Activated CD4-positive, alpha-beta T cell treated with anti-CD3 and anti-CD28 coated beads, Interleukin-10, Interleukin-2, amounts not matched to agents 100 ng/mL and 50 ng/mL, durations not matched to agents 16 hours and 8 hours (primary cell): Measurements from ENCODE around the gene MEF2A.
"Not testable (repeated sequence)": the region's sequence is repeated elsewhere in the genome, so short reads cannot be mapped to it uniquely, and the experiment has no call there.

Experiments used
- DNase-seq: peaks from one replicate; pipeline ENCODE4 v3.0.0-alpha.2; 2020

Gene MEF2A

DNA sequence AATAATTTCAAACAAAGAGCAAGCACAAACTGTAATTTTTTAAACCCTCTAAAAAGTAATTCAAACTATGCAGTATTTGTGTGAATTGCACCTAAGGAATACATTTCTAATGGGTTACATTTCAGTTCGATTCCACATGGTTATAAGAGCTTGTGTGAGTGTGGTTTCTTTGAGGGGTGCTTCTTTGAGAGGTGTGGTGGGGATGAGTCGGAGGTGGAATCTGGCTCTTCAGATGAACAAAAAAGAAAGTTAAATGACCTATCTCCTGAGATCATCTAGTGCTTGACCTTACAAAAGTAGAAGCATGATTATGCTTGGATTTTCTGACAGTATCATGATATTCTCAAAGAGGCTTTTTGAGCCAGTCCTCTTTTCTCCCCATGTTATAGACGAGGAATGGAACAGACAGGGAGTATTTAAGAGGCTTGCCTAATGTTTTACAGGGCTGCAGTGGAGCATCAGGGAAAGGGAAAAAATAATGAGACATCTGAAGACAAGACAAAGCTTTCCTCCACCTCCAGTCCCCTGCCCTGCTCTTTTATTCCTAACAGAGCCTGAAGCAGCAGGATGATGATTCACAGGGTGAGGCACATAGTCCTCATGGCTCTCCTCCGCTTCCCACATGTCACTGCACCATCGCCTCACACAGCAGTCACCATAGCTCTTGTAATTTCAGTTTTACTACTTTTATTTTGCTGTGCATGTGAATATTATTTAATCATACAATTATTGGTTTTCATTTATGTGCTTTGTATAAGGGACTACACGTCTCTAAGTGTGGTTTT is 85.4 kb downstream of the MEF2A start:
- peak; percentile 10 for DNase-seq

DNA sequence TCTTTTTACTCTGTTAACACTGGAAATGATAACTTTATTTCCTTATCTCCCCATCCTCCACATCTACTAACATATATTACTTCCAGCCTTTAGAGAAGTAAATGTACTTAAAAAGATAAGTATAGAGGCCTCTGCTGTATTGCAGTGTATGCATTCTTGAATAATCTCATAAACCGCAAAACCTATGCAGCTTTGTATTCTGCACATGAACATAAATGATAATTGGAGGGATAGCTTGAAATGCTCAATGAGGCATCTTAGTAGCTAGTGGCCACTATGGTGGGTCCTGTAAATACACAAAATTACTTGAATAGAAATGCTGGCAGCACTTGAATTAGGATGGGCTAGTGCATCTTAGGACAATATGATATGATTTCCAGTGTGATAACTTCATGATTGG is 90.4 kb downstream of the MEF2A start:
- DNase-seq = no peak

GRCh38 chr15:99657996-99658395 is 92.2 kb downstream of the MEF2A start:
- DNase-seq = no peak

- DNase-seq = no peak
Observed at GRCh38 chr15:99662903-99663302, 97.1 kb downstream of the MEF2A start.

- DNase-seq = not testable (repeated sequence)
Observed at GRCh38 chr15:99666073-99666472, 100.3 kb downstream of the MEF2A start.

DNA sequence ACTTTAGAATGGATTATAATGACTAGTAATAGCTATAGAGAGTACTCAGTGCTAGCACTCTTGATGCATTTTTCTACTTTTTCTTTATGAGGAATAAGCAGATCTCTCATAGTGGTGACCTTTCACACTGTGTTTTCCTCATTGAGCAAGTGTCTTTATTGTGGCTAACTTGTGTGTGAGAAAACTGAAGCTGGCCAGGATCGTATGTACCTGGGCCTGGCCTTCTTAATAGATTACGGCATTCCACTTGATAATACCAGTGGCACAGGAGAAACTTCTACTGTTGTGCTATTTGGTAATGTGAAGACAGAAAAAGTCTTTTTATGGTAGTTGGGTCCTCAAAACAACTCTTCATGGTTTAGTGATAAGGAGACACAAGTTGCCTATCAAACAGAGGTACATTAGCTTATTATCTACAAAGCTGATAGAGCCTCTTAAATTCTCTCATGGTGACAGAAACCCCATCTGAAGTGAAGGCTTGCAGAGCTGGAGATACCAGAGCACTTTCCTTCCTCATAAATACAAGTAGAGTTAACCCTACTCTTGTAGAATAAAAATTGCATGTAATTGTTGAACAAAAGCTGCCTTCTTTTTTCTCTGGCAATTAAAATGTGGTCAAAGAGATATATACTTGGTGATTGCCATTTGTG is 102.9 kb downstream of the MEF2A start:
- no peak for DNase-seq

GRCh38 chr15:99669250-99669649 is 103.5 kb downstream of the MEF2A start:
- DNase-seq = no peak

DNA sequence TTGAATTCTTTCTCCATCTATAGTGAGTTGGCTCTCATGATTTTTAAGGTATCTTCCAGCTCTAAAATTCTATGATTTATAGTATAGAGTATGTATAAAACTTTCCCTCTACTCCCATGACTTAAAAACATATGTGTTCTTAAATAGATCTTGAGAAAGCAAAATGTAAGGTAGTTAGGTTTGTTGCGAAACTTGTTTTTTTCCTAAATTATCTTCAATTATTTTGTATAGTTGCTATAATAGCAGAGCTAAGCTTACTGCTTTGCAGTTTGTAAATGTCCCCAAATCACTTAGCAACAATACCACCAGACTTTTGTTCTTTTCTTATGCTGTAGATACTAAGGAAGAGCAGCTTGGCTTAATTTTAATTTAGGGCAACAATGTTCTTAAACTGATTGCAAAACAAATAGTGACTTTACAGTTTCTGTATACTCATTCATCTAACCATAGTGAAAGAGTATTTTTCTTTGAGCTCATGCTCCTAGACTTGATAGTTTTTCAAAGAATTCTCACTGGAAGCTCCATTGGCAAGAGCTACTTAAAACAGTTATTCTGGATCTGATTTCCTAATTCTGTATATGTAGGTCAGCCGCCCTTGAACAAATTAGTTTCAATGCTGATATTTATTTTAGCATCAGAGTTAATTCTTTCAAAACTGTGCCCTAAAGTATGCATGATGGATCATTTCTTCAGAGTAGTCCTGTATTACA is 106.3 kb downstream of the MEF2A start:
- DNase-seq = no peak

GRCh38 chr15:99673111-99673510 is 107.3 kb downstream of the MEF2A start:
- no peak for DNase-seq

DNA sequence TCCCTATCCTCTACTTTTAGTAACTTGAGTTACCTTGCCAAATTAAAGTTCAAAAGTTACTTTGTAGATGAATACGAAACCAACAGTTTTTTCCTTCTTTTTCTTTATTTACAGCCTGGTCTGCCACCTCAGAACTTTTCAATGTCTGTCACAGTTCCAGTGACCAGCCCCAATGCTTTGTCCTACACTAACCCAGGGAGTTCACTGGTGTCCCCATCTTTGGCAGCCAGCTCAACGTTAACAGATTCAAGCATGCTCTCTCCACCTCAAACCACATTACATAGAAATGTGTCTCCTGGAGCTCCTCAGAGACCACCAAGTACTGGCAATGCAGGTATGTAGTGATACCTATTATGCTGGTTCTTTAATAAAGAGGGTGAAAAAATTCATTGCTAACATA is 108.5 kb downstream of the MEF2A start:
- DNase-seq = no peak

GRCh38 chr15:99677540-99678134 is 111.9 kb downstream of the MEF2A start:
- no peak for DNase-seq

DNA sequence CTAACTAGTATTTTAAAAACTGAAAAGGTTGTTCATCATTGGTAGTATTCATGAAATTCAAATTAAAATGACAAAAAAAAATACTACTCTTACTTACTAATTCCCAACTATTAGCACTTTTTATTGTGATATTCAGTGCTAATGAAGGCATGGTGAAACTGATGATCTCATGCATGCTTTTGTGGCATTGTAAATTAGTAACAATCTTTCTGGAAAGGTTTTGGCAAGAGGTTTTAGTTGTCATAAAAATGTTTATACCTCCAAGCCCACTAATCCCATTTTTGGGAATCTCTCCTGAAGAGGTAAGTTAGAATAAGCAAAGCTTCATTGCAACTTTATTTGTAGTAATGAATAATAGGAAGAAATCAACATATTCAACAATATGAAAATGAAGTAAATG is 114.5 kb downstream of the MEF2A start:
- DNase-seq = no peak

GRCh38 chr15:99681990-99682389 is 116.2 kb downstream of the MEF2A start:
- DNase-seq = no peak

GRCh38 chr15:99682455-99682854 is 116.7 kb downstream of the MEF2A start:
- peak; percentile 21 for DNase-seq

GRCh38 chr15:99683000-99683670 is 117.4 kb downstream of the MEF2A start:
- DNase-seq = peak; percentile 54

DNA sequence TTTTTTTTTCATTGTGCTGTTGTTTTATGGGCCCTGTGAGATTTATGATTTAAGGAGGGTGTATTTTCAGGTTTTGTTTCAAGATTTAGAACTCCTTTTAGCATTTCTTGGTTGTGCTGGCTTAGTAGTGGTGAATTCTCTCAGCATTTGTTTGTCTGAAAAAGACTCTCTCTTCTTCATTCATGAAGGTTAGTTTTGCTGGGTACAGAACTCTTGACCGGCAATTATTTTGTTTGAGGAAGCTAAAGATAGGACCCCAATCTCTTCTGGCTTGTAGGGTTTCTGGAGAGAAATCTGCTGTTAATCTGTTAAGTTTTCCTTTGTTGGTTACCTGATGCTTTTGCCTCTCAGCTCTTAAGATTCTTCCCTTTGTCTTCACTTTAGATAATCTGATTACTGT is 120.5 kb downstream of the MEF2A start:
- no peak for DNase-seq

- DNase-seq = no peak
Observed at GRCh38 chr15:99692825-99693224, 127.0 kb downstream of the MEF2A start.

DNA sequence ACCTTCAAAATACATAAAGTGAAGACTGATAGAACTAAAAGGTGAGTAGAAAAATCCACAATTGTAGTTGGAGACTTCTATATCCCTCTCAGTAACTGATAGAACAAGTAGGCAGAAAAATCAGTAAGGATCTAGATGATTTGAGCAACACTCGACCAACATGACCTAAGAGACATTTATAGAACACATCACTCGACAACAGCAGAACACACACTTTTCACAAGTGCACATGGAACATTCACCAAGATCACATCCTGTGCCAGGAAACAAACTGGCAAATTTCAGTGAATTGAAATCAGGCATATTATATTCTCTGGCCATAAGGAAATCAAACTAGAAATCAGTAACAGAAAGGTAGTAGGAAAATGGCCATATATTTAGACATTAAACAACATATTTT is 130.3 kb downstream of the MEF2A start:
- DNase-seq = no peak

DNA sequence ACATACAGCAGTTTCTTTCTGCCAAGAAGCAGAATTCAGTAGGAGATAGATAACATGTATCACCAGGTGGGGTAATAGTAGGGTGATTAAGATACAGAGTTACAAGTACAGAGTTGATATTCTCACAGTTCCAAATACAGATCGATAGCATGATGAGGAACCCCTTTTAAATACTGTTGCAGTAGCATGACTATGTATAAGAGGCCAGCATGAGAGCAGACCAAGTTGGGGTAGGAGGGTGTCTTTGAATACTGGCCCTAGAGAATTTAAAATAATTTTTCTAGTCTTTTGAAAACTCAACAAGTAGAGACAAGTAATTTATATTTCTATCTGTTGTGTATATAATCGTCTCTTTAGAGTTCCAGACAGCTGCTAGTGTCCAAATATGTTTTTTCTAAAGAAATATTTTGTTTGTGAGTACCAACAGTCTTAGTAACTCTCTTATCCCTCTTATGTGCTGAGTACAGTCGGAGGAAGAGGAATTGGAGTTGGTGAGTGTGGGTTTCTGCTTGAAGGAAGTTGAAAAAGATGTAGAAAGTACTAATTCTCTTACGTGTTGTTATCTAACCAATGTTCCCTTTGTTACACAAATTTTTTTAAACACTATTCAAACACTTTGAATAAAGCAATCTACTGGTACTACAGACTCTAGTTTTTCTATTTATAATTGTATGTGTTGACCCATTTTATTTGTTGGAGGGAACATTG is 137.3 kb downstream of the MEF2A start:
- DNase-seq = no peak

DNA sequence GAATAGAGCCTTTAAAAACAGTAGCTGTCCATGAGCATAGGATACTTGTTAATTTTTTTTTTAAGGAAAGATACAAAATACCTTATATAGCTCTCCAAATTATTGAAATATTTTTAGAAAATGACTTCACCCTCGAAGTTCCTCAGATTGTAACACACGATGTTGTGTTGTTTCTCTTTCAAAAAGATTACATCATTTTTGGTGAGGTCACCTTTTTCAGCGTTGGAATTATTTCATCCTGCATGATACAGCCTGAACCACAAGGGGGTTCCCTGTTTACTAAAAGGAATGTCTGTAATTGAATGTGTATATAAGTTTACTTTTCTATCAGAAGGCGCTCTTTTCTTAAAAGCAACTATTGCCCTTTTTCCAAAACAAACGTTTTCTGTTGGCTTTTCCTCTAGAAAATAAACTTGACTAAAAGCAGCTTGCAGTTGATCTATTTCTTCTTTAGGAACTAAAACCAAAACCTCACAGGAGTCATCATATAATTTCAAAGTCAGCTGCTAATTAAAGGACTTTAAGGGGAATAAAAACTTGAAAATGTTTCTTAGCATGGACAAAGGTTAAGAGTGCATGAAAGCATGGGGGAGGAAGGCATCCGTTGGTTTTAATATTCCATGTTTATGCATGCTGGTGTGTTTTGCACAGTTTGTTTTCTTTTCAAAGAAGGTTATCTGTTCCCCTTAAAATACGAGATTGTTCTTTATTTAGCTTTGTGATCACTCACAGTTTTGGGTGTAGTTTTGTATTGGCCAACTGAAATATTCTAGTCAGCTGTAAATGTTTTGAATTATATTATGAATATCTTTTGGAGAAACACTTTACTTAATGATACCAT is 138.0 kb downstream of the MEF2A start:
- peak; percentile 63 for DNase-seq

DNA sequence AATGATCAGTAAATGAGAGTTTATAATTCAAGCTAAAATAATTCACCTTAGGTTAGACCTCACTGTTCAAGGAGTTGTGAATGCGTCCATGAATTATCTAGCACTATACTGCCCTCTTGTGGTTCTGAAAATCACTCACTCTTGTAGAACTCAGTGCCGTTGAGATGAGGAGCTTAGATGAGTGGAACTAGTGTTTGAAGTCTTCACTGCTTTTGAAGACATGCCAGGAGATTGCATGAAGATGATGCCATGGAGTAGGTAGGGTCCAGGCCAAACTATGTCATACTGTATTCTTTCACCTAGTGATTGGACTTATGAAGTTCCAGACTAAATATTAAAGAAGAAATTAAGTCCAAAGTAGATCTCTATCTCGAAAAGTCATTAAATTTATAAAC is 138.7 kb downstream of the MEF2A start:
- peak; percentile 82 for DNase-seq
